SKM-1 treated with dmso at 0.1 percent for 144 hours (cell line): ENCODE data around the gene ATG4D.
"Not testable (repeated sequence)": the region's sequence is repeated elsewhere in the genome, so short reads cannot be mapped to it uniquely, and the experiment has no call there.

ENCODE experiments used
- DNase-seq: peaks from one replicate; lab custom pipeline; 2025; ENCODE audit not compliant: unreplicated experiment; lab: John Stamatoyannopoulos, UW

ATG4D gene

GRCh38 chr19:10518444-10519361 lies 25.0 kb upstream of the ATG4D start:
- no peak for DNase-seq

- DNase-seq: no peak
These were observed 24.3 kb upstream of the ATG4D start for GRCh38 chr19:10519421-10519820.

DNA sequence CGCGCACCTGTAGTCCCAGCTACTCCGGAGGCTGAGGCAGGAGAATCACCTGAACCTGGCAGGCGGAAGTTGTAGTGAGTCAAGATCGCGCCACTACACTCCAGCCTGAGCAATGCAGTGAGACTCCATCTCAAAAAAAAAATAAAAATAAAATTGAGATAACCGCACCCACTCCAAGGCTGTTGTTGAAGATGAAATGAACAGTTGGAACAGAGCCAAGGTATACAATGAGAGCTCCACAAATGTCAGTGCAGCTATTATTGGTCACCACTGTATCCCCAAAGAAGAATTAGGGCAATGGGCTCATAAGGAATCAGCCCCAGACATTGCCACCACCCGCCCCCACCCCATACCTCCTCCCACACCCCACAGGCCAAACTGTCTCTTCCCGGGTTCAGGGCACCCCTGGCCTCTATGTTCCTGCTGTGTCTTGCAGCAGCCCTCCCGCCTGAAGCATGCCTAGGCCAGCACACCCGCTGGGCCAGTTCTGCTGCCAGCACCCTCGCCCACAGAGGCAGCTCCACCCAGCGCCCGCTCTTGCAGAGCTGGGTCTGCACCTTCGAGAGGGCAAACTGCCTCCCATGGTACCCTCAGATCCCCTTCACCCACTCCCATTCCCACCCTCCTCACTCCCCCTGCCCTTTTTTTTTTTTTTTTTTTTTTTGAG lies 22.9 kb upstream of the ATG4D start:
- DNase-seq: no peak

DNA sequence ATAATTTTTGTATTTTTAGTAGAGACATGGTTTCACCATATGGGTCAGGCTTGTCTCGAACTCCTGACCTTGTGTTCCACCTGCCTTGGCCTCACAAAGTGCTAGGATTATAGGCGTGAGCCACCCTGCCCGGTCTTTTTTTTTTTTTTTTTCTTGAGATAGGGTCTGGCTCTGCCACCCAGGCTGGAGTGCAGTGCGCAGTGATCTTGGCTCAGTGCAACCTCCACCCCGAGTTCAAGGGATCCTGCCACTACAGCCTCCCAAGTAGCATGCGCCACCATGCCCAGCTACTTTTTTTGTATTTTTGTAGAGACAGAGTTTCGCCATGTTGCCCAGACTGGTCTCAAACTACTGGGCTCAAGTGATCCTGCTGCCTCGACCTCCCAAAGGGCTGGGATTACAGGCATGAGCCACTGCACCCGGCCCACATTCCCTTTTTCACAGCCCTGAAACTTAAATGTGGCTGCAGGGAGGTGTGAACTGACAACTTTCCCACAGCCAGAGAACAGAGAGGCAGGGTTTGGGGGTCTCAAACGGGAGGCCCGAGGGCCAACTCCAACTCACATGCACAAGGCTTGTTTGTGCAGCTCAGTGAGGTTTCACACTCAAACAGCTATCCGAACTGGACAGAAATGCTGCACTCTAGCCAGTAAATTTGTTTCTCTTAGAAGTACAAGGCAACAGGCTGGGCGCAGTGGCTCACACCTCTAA lies 22.1 kb upstream of the ATG4D start:
- no peak for DNase-seq

DNA sequence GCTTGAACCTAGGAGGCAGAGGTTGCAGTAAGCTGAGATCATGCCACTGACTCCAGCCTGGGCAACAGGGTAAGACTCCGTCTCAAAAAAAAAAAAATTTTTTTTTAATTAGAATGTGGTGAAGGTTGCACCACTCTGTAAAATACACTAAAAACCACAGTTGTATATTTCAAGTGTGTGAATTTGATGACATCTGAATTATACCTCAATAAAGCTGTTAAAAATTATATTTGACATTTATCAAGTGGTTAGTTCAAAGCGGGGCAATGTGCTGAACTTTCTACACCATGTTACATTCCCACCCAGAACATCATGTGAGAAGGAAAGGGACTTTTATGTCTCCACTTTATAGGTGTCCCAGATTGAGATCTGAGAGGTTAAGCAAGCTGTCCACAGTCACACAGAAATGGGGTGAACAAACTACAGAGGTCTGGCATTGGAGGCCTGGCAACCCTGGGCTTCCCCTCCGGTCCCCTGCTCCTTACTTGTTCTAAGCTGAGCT lies 20.5 kb upstream of the ATG4D start:
- DNase-seq: no peak

GRCh38 chr19:10525636-10526035 lies 18.1 kb upstream of the ATG4D start:
- no peak for DNase-seq

- DNase-seq: not testable (repeated sequence)
These were observed 16.8 kb upstream of the ATG4D start for GRCh38 chr19:10526887-10527286.

DNA sequence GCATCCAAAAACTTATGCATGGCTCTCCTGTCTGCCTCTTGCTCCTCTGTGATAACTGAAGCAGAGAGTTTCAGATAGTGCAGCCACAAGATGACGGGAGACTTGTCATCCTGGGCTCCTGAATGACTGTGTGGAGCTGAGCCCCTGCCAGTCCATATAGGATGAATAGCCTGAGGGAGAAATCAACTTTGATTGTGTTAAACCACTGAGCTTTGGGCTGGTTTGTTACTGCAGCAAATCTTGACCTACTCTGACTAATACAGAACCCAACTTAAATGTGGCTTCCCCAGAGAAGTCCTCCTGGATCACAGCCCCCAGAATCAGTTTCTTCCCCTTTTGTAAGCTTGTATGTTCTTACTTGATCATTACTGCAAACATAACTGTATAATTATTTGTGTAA lies 11.2 kb upstream of the ATG4D start:
- no peak for DNase-seq

GRCh38 chr19:10533646-10534386 lies 9.9 kb upstream of the ATG4D start:
- DNase-seq: no peak

DNA sequence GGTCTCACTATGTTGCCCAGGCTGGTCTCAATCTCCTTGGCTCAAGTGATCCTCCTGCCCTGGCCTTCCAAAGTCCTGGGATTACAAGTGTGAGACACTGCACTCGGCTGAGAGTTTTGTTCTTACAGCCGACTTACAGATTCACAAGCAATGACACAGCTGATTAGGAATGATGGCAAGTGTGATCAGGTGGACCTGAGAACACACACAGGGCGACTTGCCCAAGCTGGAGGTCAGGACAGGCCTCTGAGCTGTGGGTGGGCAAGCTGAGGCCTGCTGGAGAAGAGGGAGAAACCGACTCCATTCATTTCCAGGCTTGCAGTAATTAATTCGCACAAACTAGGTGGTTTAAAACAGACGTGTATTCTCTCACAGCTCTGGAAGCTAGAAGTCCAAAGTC lies 8.1 kb upstream of the ATG4D start:
- DNase-seq: no peak

DNA sequence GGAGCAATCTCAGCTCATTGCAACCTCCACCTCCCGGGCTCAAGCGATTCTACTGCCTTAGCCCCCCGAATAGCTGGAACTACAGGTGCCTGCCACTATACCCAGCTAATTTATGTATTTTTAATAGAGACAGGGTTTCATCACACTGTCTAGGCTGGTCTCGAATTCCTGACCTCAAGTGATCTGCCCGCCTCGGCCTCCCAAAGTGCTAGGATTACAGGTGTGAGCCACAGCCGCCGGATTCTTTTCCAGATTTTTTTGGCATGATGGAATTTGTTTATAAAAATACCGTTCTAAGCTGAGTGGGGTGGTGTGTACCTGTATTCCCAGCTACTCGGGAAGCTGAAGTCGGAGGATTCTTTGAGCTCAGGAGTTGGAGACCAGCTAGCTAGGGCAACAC lies 6.0 kb upstream of the ATG4D start:
- DNase-seq: no peak

DNA sequence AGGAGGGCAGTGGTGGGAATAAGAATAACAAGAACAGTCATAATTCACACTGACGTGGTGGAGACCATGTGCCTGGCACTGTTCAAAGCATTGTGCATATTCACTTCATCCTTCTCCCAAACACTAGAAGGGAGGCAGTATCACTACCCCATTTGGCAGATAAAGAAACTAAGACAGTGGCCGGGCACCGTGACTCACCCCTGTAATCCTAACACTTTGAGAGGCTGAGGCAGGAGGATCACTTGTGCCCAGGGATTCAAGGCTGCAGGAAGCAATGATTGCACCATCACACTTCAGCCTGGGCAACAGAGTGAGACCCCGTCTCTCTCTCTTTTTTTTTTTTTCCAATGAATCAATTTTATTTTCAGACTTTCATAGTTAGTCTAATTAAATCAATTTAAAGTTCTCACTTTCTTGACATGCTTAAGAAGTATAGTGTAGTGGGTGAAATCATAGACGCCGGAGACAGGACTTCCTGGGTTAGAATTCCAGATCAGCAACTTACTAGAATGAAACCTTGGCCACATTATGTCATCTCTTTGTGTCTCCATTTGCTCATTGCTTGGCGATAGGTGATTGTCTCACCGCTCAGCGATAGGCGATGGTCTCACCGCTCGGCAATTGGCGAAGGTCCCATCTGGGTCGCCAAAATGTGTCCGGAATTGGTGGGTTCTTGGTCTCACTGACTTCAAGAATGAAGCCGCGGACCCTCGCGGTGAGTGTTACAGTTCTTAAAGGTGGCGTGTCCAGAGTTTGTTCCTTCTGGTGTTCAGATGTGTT lies 5.3 kb upstream of the ATG4D start:
- DNase-seq: no peak

DNA sequence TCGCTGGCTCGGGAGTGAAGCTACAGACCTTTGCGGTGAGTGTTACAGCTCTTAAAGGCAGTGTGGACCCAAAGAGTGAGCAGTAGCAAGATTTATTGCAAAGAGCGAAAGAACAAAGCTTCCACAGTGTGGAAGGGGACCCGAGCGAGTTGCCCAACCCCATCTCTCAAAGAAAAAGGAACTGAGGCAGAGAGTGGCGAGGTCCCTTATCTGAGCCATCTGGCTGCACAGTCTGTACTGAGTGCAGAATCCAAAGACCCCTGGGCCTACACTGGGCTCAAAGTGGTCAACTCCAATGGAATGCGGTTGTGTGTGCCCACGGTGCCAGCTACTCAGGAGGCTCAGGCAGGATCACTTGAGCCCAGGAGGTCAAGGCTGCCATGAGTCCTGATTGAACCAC lies 4.7 kb upstream of the ATG4D start:
- DNase-seq: peak; percentile 82

- no peak for DNase-seq
These were observed 665 bp upstream of the ATG4D start for GRCh38 chr19:10543059-10543419.

GRCh38 chr19:10544242-10544752 lies 593 bp downstream of the ATG4D start:
- peak; percentile 8 for DNase-seq

DNA sequence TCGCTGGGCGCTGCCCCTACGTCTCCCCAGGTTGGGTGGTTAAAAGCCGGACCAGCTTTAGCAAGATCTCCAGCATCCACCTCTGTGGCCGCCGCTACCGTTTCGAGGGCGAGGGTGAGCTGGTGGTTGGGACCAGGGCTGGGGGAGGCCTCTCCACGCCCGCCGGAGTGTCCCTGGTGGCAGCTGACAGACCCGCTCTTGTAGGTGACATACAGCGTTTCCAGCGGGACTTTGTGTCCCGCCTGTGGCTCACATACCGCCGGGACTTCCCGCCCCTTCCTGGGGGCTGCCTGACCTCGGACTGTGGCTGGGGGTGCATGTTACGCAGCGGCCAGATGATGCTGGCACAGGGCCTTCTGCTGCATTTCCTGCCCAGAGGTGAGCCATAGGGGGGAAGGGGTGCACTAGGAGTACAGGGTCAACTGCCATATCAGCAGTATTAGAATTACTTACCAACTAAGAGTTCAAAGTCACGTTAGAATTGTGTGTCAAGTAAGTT lies 1.1 kb downstream of the ATG4D start:
- DNase-seq: no peak

GRCh38 chr19:10546817-10547216 lies 3.1 kb downstream of the ATG4D start:
- no peak for DNase-seq

DNA sequence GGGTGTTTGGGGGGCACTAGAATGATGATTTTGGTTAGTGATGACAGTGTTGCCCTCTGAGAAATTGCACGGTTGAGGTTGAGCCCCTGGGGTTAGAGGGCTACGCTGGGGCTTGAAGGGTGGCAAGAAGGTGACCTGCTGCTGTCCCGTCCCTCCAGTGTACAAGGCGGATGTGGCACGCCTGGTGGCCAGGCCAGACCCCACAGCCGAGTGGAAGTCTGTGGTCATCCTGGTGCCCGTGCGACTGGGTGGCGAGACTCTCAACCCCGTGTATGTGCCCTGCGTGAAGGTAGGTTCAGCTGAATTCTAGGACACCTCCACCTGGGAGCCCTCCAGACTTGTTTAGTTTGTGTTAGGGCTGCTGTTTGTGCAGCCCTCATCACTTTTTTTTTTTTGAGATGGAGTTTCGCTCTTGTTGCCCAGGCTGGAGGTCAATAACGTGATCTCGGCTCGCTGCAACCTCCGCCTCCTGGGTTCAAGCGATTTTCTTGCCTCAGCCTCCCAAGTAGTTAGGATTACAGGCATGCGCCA lies 5.1 kb downstream of the ATG4D start:
- no peak for DNase-seq

DNA sequence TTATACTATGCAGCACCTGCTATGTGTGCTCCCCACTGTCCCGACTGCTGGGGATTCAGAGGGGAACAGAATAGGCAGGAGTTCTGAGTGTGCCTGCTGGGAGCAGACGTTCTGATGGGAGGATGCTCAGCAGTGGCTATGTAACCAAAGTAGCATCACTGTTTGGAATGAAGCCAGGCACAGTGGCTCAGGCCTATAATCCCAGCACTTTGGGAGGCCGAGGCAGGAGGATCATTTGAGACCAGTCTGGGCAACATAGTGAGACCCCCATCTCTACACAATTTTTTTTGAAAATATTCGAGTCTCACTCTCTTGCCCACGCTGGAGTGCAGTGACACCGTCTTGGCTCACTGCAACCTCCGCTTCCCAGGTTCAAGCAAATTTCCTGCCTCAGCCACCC lies 6.0 kb downstream of the ATG4D start:
- no peak for DNase-seq

- DNase-seq: no peak
These were observed 6.6 kb downstream of the ATG4D start for GRCh38 chr19:10550336-10550735.
